Lung (tissue), 13 donors: Measurements from ENCODE around the gene SLC16A13. TPM values are rescaled to one million over a fixed set of nuclear protein-coding genes. Genes with fewer than 3 reads are reported as not detected.
"Not testable (repeated sequence)": the region's sequence is repeated elsewhere in the genome, so short reads cannot be mapped to it uniquely, and the experiment has no call there.

Source experiments
- ATAC-seq: fragments of 200-7000 bp; cut with Tn5 transposase; one replicate; pipeline ENCODE4 v1.9.1; 2020; ENCODE audit warnings: moderate number of reproducible peaks; ENCODE audit not compliant: insufficient read depth, low FRiP score
- DNase-seq, 3 donors: peaks; one replicate each; pipeline ENCODE4 v3.0.0-alpha.2; 2013 to 2017
- H3K27ac ChIP-seq, 2 donors: one replicate each; pipeline ENCODE4 v1.5.1; 2013; ENCODE audit warnings: mild to moderate bottlenecking in 2 of 2, moderate library complexity in 2 of 2, control low read depth in 1 of 2, inconsistent platforms in 1 of 2, low read depth in 1 of 2, low read length in 1 of 2
- H3K27me3 ChIP-seq, 3 donors: one replicate each; pipeline ENCODE4 v1.5.1; 2013; ENCODE audit warnings: low read length in 2 of 3; ENCODE audit not compliant: control insufficient read depth in 3 of 3, insufficient read depth in 3 of 3
- H3K36me3 ChIP-seq, 4 donors: one replicate each; pipeline ENCODE4 v1.5.1; 2013; ENCODE audit warnings: low read length in 4 of 4, mild to moderate bottlenecking in 1 of 4, moderate library complexity in 1 of 4; ENCODE audit not compliant: control insufficient read depth in 4 of 4, insufficient read depth in 4 of 4
- H3K4me1 ChIP-seq, 5 donors: one replicate each; pipeline ENCODE4 v1.5.1; 2013; ENCODE audit warnings: low read length in 5 of 5, mild to moderate bottlenecking in 2 of 5, moderate library complexity in 1 of 5; ENCODE audit not compliant: control insufficient read depth in 5 of 5, insufficient read depth in 5 of 5
- H3K4me3 ChIP-seq: one replicate; pipeline ENCODE4 v1.5.1; 2013; ENCODE audit warnings: mild to moderate bottlenecking, control low read depth, moderate library complexity
- H3K9ac ChIP-seq, 2 donors: one replicate each; pipeline ENCODE4 v1.5.1; 2013; ENCODE audit warnings: low read length in 2 of 2, control low read depth in 1 of 2; ENCODE audit not compliant: insufficient read depth in 1 of 2
- H3K9me3 ChIP-seq, 4 donors: one replicate each; pipeline ENCODE4 v1.5.1; 2013; ENCODE audit warnings: low read length in 3 of 4, mild to moderate bottlenecking in 1 of 4, moderate library complexity in 1 of 4; ENCODE audit not compliant: control insufficient read depth in 4 of 4, insufficient read depth in 3 of 4
- CTCF ChIP-seq: IDR thresholded peaks from 2 replicates; pipeline ENCODE4 v1.5.1; 2012; ENCODE audit warnings: mild to moderate bottlenecking; ENCODE audit errors: control extremely low read depth, extremely low read depth
- WGBS, 2 donors: extraction: QIAGEN DNeasy Blood & Tissue Kit; methylation state at CpG; one replicate each; pipeline ENCODE4 v1.1.7; 2013; 5-methylcytosine and 5-hydroxymethylcytosine counted together
- polyA plus RNA-seq, 2 donors: library from polyadenylated mRNA; stranded (reverse); fragments of 200-250 nt; gene quantifications; one replicate each; pipeline ENCODE4 v1.2.1, GENCODE V29; 2013
- small RNA-seq: library from RNA; depleted of rRNA; stranded (forward); fragments of <200 nt; gene quantifications from one replicate; pipeline ENCODE3, GENCODE V24; 2014; ENCODE audit warnings: low replicate concordance
- total RNA-seq, 2 donors: library from RNA; depleted of rRNA in 1 of 2; stranded (reverse); fragments of >200 nt in 1 of 2; gene quantifications; one replicate each; pipeline ENCODE4 v1.2.1, GENCODE V29; 2014 to 2021
- donor health status: control.
- donor health status: control.
- donor health status: Bipolar disorder and iron deficiency.
- donor health status: healthy.
- donor health status: DM: yes; HTN: yes; CAD: no.

The SLC16A13 gene
- total and polyA plus RNA-seq, 4 donors, result 1.3 to 23.6 (median 6.3) TPM

DNA sequence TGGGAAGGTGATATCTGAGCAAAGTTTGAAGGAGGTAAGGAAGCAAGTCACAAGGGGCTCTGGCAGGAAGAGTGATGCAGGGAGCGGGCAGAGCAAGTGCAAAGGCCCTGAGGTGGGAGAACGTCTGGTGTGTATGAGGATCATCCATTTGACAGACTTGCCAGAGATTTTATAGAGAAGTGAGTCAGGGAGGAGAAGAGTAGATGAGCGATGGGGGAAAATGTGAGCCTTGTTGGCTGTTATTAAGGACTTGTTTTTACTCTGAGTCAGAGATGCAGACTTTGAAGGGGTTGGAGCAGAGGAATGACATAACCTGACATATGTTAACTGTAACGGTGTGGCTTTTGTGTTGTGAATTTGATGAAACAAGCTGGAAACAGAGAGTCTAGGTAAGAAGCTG is 47.8 kb downstream of the SLC16A13 start:
- Histone ChIP-seq H3K27ac (no peak overlapping the region), H3K9ac (no peak overlapping the region), H3K27me3 (no peaks in the 10 kb centered on the region), H3K36me3 (no peaks in the 10 kb centered on the region), H3K4me3 (no peak overlapping the region), H3K4me1 (peaks cover 0 to 4% (median 0%) of the 10 kb centered on the region in 5 donors), H3K9me3 (no peaks in the 10 kb centered on the region)
- no peak for TF ChIP-seq CTCF
- DNase-seq (no peak), ATAC-seq (no peak)
- 79 to 88% methylated on average over 4 of the region's 4 CpGs for WGBS, 2 donors

DNA sequence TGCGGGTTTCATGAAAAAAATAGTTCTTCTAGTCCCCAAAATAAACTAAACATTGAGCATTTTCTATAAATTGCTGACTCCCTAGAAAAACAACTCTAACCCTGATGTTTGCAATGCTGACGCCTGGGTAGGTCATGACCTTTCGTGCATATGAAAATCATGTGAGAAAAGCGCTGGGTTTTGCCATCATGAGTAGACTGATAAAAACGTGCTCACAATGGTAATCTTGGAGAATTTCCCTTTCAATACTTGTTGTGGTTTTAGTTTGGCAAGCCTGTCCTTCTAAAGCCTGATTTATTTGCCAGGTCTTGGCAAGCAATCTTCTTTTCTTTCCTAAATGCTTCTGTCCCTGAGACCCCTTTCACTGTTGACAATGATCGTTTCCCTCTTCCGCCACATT is 48.3 kb downstream of the SLC16A13 start:
- ATAC-seq (no peak), DNase-seq (peak in 2 of 3 donors; percentile 2 to 13)
- H3K27me3 ChIP-seq, result no peaks in the 10 kb centered on the region
- H3K36me3 ChIP-seq, result no peaks in the 10 kb centered on the region
- H3K9me3 ChIP-seq, result no peaks in the 10 kb centered on the region
- H3K9ac ChIP-seq, result no peak overlapping the region
- no peak overlapping the region for H3K27ac ChIP-seq
- no peak overlapping the region for H3K4me3 ChIP-seq
- no peak for TF ChIP-seq CTCF
- WGBS, 2 donors, result 25 to 27% methylated on average over 7 of the region's 7 CpGs
- H3K4me1 ChIP-seq, result peaks cover 0 to 4% (median 0%) of the 10 kb centered on the region in 5 donors

- not testable (repeated sequence) for H3K4me1 ChIP-seq, H3K27ac ChIP-seq, H3K4me3 ChIP-seq, H3K9ac ChIP-seq, ATAC-seq, H3K27me3 ChIP-seq, H3K36me3 ChIP-seq, DNase-seq, H3K9me3 ChIP-seq
- 67 to 75% methylated on average over 4 of the region's 4 CpGs for WGBS, 2 donors
Measured at GRCh38 chr17:7088442-7088841, 52.6 kb downstream of the SLC16A13 start.

DNA sequence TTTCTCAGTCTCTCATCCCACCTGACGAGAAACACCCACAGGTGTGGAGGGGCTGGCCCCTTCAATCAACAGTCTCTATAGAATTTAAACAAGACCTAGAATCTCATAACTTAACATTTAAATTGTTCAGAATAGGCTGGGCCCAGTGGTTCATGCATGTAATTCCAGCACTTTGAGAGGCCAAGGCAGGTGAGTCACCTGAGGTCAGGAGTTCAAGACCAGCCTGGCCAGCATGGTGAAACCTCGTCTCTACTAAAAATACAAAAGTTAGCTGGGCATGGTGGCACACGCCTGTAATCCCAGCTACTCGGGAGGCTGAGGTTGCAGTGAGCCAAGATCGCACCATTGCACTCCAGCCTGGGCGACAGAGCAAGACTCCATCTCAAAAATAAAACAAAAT is 53.8 kb downstream of the SLC16A13 start:
- not testable (repeated sequence) for H3K9me3 ChIP-seq, H3K27me3 ChIP-seq, H3K4me1 ChIP-seq, DNase-seq, H3K36me3 ChIP-seq, H3K4me3 ChIP-seq, H3K9ac ChIP-seq, H3K27ac ChIP-seq, ATAC-seq
- 93 to 94% methylated on average over 6 of the region's 6 CpGs for WGBS, 2 donors

Small RNA genes within 50 kb of the gene (small RNA-seq; reads per million reads assigned to genes)
- not detected for gene AC120057.1

Other genes starting within 250 kb of the SLC16A13 start
- gene TEKT1, start 204.3 kb upstream of the SLC16A13 start, total RNA-seq, result 10 to 100 TPM; 18.5 to 24.8 TPM
- gene TEKT1, start 204.3 kb upstream of the SLC16A13 start, polyA plus RNA-seq, result 10 to 100 TPM in 1 of 2 donors, 1 to 10 TPM in 1; 9.3 to 11.3 TPM
- under 1 TPM; 0.21 to 0.68 TPM for gene ALOX12, start 40.0 kb upstream of the SLC16A13 start, total RNA-seq
- gene ALOX12, start 40.0 kb upstream of the SLC16A13 start, polyA plus RNA-seq, result under 1 TPM; 0.22 to 0.95 TPM
- gene RNASEK, start 23.4 kb upstream of the SLC16A13 start, total RNA-seq, result 100 to 1,000 TPM; 118 to 270 TPM
- gene RNASEK, start 23.4 kb upstream of the SLC16A13 start, polyA plus RNA-seq, result 100 to 1,000 TPM; 528 to 550 TPM
- 10 to 100 TPM; 15.6 to 55.6 TPM for gene BCL6B, start 13.0 kb upstream of the SLC16A13 start, total RNA-seq
- 10 to 100 TPM; 14.5 to 15.4 TPM for gene BCL6B, start 13.0 kb upstream of the SLC16A13 start, polyA plus RNA-seq
- gene SLC16A11, start 8.1 kb downstream of the SLC16A13 start, total RNA-seq, result 1 to 10 TPM; 5.5 to 7.5 TPM
- 1 to 10 TPM; 1.9 to 8.9 TPM for gene SLC16A11, start 8.1 kb downstream of the SLC16A13 start, polyA plus RNA-seq
- gene CLEC10A, start 44.2 kb downstream of the SLC16A13 start, total RNA-seq, result 1 to 10 TPM; 3.7 to 5.2 TPM
- gene CLEC10A, start 44.2 kb downstream of the SLC16A13 start, polyA plus RNA-seq, result 10 to 100 TPM; 12.7 to 18.4 TPM
- 1 to 10 TPM; 1.6 to 1.7 TPM for gene ASGR2, start 78.8 kb downstream of the SLC16A13 start, total RNA-seq
- 10 to 100 TPM in 1 of 2 donors, 1 to 10 TPM in 1; 3.5 to 12.0 TPM for gene ASGR2, start 78.8 kb downstream of the SLC16A13 start, polyA plus RNA-seq
- 1 to 10 TPM; 5.9 to 7.0 TPM for gene ASGR1, start 143.4 kb downstream of the SLC16A13 start, total RNA-seq
- gene ASGR1, start 143.4 kb downstream of the SLC16A13 start, polyA plus RNA-seq, result 10 to 100 TPM in 1 of 2 donors, 1 to 10 TPM in 1; 5.9 to 11.2 TPM
- 10 to 100 TPM; 17.1 to 20.1 TPM for gene DLG4, start 183.8 kb downstream of the SLC16A13 start, total RNA-seq
- 10 to 100 TPM; 10.0 to 13.4 TPM for gene DLG4, start 183.8 kb downstream of the SLC16A13 start, polyA plus RNA-seq
- gene ACADVL, start 183.9 kb downstream of the SLC16A13 start, total RNA-seq, result 100 to 1,000 TPM; 158 to 679 TPM
- 100 to 1,000 TPM; 412 to 774 TPM for gene ACADVL, start 183.9 kb downstream of the SLC16A13 start, polyA plus RNA-seq
- gene DVL2, start 198.5 kb downstream of the SLC16A13 start, total RNA-seq, result 10 to 100 TPM; 45.3 to 57.5 TPM
- gene DVL2, start 198.5 kb downstream of the SLC16A13 start, polyA plus RNA-seq, result 10 to 100 TPM; 22.2 to 25.1 TPM
- 10 to 100 TPM; 25.4 to 27.3 TPM for gene PHF23, start 203.4 kb downstream of the SLC16A13 start, total RNA-seq
- 10 to 100 TPM; 27.2 to 40.5 TPM for gene PHF23, start 203.4 kb downstream of the SLC16A13 start, polyA plus RNA-seq
- 100 to 1,000 TPM; 315 to 496 TPM for gene GABARAP, start 206.4 kb downstream of the SLC16A13 start, total RNA-seq
- 1,000 to 10,000 TPM in 1 of 2 donors, 100 to 1,000 TPM in 1; 874 to 1,149 TPM for gene GABARAP, start 206.4 kb downstream of the SLC16A13 start, polyA plus RNA-seq
- 100 to 1,000 TPM in 1 of 2 donors, 10 to 100 TPM in 1; 76.0 to 126 TPM for gene CTDNEP1, start 215.7 kb downstream of the SLC16A13 start, total RNA-seq
- 100 to 1,000 TPM in 1 of 2 donors, 10 to 100 TPM in 1; 72.5 to 105 TPM for gene CTDNEP1, start 215.7 kb downstream of the SLC16A13 start, polyA plus RNA-seq
- gene ELP5, start 216.2 kb downstream of the SLC16A13 start, total RNA-seq, result 10 to 100 TPM; 19.8 to 39.3 TPM
- gene ELP5, start 216.2 kb downstream of the SLC16A13 start, polyA plus RNA-seq, result 10 to 100 TPM; 34.0 to 63.2 TPM
- 100 to 1,000 TPM; 117 to 171 TPM for gene CLDN7, start 226.5 kb downstream of the SLC16A13 start, total RNA-seq
- 100 to 1,000 TPM; 119 to 199 TPM for gene CLDN7, start 226.5 kb downstream of the SLC16A13 start, polyA plus RNA-seq
- 1 to 10 TPM; 1.2 to 2.0 TPM for gene SLC2A4, start 245.7 kb downstream of the SLC16A13 start, total RNA-seq
- gene SLC2A4, start 245.7 kb downstream of the SLC16A13 start, polyA plus RNA-seq, result 1 to 10 TPM; 1.1 to 1.3 TPM